ENCODE measurements around the gene WNT7A.
"Not testable (repeated sequence)": the region's sequence is repeated elsewhere in the genome, so short reads cannot be mapped to it uniquely, and the experiment has no call there.

Gene WNT7A

DNA sequence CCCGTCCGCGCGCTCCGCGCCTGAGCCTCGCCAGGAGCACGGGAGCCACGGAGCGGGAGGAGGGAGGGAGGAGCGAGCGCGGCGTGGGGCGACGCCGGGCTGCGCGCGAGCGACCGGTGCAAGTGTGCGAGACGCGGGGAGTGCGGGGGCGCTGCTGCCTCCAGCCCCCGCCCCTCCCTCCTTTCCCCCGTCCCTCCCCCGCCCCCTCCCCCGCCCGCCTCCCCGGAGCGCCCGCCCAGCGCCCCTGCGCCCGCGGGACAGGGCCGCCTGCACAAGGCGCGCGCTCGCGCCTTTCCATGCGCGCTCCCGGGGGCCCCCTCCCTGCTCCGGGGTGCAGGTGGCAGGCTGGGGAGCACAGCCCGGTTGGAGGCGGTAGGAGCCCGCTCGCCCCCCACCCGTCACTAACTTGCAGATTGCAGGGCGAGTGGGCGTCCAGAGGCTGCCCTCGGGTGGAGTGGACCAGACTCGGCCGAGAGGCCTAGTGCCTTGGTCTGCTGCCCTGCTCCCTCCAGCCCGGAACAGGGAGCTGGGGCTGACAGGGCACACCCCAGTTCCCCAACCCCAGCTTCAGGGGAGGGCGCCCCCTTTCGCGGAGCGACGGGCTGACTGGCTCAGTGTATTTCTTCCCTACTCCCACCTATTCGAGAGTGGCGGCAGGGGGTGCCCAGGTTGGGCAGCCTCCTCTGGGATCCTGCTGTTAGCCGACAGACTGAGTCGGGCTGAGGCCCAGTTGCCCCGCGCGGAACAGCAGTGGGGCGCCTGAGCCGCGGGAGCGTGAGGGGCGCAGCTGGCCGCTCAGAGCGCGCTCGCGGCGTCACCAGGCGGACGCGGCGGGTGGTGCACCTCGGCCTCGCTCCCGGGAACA lies at the start of gene WNT7A:
Gene WNT7A (minus strand): TSS at position 126 of the 865 bp plus-strand sequence. CDS start 255 bp downstream, outside the sequence.
- no peak for DNase-seq (ENCODE audit: low read depth in 2 of 2)

- not testable (repeated sequence) for DNase-seq (ENCODE audit: low read depth in 2 of 2)
These were observed 48.9 kb upstream of the WNT7A start for GRCh38 chr3:13928741-13929140.

DNA sequence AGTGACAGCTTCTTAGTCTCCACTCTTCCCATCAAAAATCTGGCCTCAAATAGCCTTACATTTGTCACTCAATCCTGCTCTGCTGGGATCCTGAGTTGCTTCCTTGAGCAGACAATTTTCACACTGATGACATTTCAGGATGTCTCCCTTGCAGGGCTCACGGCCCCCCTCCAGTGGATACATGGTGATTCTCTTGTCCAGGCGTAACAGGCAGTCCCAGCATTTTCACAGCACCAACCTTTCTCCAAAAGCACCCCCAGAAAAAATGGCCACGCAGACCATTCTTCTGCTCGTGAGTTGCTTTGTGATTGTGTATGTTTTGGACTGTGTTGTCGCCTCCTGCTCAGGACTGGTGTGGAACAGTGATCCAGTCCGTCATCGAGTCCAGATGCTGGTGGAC lies 47.4 kb upstream of the WNT7A start:
- no peak for DNase-seq (ENCODE audit: low read depth in 2 of 2)

DNA sequence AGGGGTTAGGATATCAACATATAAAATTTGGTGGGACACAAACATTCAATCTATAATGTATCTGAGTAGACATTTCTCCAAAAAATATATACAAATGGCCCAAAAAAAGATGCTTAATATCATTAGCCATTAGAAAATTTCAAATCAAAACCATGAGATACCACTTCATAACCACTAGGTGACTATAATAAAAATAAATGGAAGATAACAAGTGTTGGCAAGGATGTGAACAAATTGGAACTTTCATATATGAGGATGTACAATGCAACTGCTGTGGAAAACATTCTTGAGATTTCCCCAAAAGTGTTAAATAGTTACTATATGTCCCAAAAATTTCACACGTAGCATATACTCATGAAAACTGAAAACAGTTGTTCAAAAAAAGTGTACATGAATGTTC lies 36.5 kb upstream of the WNT7A start:
- no peak for DNase-seq (ENCODE audit: low read depth in 2 of 2)

DNA sequence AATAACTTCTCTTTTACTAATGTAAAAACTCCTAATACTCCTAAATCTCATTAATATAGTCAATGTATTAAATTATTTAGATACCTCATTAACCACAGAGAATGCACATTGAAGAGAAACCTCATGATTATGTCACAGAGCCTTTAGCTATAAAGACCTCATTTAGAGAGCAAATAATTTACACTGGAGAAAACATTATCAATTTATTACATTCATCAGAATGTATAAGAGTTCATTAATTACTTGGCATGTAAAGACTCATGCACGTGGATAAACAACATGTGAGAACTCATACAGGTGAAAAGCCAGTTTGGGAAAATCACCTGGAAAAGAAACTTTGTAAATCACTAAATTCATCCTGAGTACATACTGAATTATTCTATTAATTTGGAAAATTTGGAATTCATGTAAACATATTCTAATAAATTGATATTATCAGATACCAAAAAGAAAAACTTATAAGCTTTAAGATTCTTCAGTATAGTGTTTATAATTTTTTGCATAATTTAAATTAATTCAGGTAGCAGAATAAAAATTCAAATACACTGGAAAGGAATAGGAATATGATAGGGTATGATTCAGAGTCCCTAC lies 22.9 kb upstream of the WNT7A start:
- DNase-seq (ENCODE audit: low read depth in 2 of 2), result no peak

DNA sequence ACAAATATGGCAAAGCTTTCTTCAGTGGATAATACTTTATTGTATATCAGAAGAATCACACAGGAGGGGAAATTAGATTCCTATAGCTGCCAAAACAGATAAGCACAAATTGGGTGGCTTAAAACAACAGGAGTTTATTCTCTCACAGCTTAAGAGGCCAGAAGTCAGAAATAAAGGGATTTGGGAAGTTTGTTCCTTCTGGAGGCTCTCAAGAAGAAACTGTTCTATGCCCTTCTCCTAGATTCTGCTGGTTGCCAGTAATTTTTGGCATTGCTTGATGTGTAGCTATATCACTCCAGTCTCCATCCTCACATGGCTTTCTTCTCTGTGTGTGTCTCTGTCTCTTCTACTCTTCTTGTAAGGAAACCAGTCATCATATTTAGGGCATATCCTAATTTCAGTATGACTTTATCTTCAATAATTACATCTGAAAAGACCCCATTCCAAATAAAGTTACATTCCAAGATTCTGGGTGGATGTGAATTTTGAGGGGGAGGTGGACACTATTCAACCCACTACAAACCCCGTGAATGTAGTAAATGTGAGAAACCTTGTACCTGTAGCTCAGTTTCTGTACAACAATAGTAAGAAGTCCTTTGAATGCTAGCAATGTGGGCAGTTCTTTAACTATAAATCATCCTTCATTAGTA lies 22.2 kb upstream of the WNT7A start:
- DNase-seq (ENCODE audit: low read depth in 2 of 2), result no peak

DNA sequence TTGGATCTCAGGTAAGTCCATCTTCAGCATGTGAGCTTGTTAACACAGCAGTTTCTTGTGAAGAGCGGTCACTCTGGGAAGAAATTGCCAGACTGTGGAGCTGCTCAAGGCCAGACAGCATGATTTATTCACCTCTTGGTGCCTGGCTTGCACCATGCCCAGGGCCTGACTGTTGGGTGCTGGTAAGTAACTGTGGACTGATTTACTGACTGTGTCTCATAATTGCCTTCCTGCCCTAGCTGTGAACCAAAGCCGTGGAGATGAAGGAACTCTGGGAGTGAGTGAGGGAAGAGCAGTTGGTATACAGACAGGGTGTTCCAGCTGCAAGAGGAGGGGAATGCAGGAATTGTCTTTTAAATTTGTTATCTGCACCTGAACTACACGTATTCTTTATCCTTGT lies 18.5 kb upstream of the WNT7A start:
- DNase-seq (ENCODE audit: low read depth in 2 of 2), result no peak

DNA sequence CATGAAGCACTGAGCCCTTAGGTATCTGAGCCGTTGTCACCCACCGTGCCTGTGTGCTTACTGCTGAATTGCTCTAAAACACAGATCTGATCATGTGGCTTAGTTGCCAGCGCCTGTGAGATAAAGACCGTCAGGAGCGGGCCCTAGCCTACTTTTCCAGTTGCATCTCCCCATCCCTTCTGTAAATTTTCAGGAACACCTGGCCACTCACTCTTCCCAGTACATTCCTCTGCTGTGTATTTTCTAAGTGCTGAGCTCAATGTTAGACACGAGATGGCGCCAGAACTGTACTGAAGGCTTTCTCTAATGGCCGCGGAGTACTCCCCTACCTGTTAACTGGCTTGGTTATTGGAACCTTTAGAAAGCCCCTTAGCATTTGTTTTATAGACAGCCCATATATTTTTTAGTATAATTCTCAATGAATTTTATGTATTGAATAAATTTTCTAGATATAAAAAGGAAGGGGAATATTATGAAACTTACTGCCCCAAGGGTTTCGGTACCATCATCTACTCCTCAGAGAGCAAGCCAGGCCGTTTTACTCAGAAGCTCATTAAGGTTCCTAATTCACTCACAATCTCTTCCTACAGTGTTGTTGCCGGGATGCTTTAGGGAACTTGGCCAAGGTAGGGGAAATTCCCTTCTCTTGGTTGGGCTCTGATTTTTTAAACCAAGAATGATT lies 16.7 kb upstream of the WNT7A start:
- DNase-seq (ENCODE audit: low read depth in 2 of 2), result no peak

- peak; percentile 85 to 91 for DNase-seq (ENCODE audit: low read depth in 2 of 2)
These were observed 15.6 kb upstream of the WNT7A start for GRCh38 chr3:13895155-13896105.

- DNase-seq (ENCODE audit: low read depth in 2 of 2), result no peak
These were observed 14.9 kb upstream of the WNT7A start for GRCh38 chr3:13894807-13895154.

GRCh38 chr3:13894096-13894806 lies 14.4 kb upstream of the WNT7A start:
- DNase-seq (ENCODE audit: low read depth in 2 of 2), result no peak

DNA sequence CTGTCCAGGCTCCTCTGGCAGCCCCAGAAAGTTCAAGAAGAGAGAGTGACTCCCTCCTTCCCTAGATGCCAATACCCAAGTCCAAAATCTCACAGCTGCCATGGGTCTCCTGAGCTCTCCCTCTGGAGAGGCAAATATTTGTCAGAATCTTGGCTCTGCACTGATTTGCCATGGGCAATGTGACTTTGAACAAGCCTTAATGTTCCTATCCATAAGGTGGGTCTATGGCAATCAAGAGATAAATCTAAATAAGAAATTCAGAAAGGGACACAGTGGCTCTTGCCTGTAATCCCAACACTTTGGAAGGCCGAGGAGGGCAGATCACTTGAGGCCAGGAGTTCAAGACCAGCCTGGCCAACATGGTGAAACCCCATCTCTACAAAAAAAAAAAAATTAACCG lies 12.4 kb upstream of the WNT7A start:
- no peak for DNase-seq (ENCODE audit: low read depth in 2 of 2)

GRCh38 chr3:13891492-13892073 lies 11.7 kb upstream of the WNT7A start:
- DNase-seq (ENCODE audit: low read depth in 2 of 2), result no peak

- no peak for DNase-seq (ENCODE audit: low read depth in 2 of 2)
These were observed 11.1 kb upstream of the WNT7A start for GRCh38 chr3:13891017-13891392.

GRCh38 chr3:13890377-13891016 lies 10.6 kb upstream of the WNT7A start:
- no peak for DNase-seq (ENCODE audit: low read depth in 2 of 2)

DNA sequence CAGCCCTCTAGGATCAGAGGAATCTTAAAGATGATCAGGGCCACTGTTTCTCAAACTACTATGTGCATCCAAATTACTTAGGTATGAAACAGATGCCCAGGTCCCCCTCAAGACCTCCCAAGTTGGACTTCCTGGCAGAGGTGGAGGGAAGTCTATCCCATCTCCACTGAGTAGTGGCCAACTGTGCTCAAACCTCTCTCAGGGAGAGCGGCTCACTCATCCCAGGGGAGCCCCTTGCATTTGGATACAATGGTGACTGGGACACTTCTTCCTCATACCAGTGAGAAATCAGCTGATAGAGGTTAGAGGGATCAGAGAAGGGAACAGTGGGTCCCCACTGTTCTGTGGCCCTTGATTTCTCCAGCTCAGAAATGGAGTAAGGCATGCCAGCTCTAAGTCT lies 8.7 kb upstream of the WNT7A start:
- no peak for DNase-seq (ENCODE audit: low read depth in 2 of 2)

DNA sequence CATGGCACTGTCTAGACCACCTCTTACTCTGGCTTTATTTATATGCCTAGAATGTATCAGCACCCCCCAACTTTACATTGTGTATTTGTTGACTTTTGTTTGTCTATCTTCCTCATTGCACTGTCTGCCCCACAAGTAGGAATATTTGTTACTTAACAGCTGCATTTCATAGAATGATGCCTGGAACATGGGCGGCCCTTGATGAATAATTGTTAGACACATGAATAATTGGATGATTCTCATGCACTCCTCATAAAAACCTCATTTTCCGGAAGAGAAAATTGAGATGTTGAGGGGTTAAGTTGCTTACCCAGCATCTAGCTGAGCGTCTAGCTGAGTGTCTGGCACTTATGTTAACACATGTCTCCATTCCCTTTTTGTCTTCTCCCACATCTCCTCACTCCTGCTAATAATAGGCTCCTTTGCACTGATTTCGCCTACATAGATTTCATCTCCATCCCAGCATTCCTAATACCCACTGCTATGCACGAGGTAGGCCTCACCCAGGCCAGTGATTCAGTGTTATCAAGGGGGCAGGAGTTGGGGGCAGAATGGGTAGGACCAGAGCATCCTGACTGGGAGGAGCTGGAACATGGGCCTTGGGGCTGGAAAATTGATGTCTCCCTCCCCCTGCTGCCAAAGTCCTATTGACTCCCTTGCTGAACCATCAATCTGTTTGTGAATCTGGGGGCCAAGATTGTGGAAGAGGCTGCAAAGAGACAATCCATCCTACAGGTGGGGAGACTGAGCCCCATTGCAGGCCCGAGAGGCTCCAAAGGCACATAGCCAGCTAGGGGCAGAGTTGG lies 7.8 kb upstream of the WNT7A start:
- no peak for DNase-seq (ENCODE audit: low read depth in 2 of 2)

DNA sequence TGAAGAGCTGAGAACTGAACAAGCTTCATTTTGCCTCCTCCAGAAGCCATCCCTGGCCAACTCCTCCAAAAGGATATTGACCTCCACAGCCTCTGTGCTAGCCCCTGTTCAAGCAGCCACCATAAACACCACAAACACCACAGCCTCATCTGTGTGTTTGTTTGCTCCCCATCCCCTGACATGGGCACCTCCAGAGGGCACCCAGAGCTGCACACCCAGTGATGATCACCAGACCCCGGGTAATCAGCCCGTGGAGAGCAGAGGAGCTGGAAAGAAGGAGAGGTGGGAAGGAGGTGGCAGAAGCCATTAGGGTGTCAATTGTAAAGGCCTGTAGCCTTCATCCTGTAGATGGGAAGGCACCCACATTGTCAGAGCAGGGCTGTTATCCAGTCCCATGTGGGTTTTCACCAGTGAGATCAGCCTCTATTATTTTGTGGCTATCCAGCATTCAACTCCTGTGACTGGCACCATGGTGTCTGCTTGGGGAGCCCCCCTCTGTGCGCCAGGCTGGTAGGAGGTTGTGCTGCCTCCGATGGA lies 6.8 kb upstream of the WNT7A start:
- no peak for DNase-seq (ENCODE audit: low read depth in 2 of 2)

DNA sequence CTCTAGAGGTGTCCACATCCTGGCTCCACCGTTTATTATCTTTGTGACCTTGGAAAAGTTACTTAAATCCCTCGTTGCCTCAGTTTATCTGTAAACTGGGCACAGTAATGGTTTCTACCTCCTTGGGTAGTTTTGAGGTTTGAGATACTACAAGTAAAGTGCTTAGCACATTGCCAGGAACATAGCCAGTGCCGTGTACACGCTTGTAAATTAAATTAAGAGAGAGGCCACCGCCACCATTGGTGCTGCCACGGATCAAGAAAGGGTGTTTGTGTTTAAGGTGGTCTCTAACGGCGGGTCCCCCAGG lies 5.8 kb upstream of the WNT7A start:
- no peak for DNase-seq (ENCODE audit: low read depth in 2 of 2)
